ENCODE results near the gene NFIA.

GRCh38 chr1:61162520-61163258, 80.3 kb downstream of the NFIA start:
- TF ChIP-seq POLR2AphosphoS5 (IDR thresholded peaks at IDR 0.05) (no peak), POLR2A (IDR thresholded peaks at IDR 0.05) (no peak)

Measured in prostate gland (tissue), 1 donor.